Pancreas (tissue), 10 donors: ENCODE results near the gene FGFR3. TPM values are rescaled to one million over a fixed set of nuclear protein-coding genes. Genes with fewer than 3 reads are reported as not detected.

Source experiments
- ATAC-seq, 4 donors: fragments of 200-7000 bp; cut with Tn5 transposase; one replicate each; pipeline versions ENCODE4 v1.8.0 to v1.9.1; 2020; ENCODE audit warnings: mild to moderate bottlenecking in 4 of 4, moderate library complexity in 4 of 4
- DNase-seq, 6 donors: peaks; one replicate each; pipeline ENCODE4 v3.0.0-alpha.2; 2020
- FAIRE-seq: peaks from 2 replicates; lab custom pipeline; 2012; peaks lifted over from hg19 to GRCh38; lab: Jason Lieb, UNC
- H3K27ac ChIP-seq, 4 donors: fragments of 200-600 bp; sonication (generic); 1 replicate in 3 of 4; 2 replicates in 1 of 4; pipeline versions ENCODE4 v1.5.0 to v1.8.0; 2020
- H3K27me3 ChIP-seq, 4 donors: fragments of 200-600 bp; one replicate each; pipeline ENCODE4 v1.8.0; 2021
- H3K36me3 ChIP-seq, 3 donors: fragments of 200-600 bp; sonication (generic) in 1 of 3; one replicate each; pipeline versions ENCODE4 v1.5.0 to v1.8.0; 2020 to 2021
- H3K4me1 ChIP-seq, 3 donors: fragments of 200-600 bp; one replicate each; pipeline ENCODE4 v1.8.0; 2021
- H3K4me3 ChIP-seq, 4 donors: fragments of 200-600 bp; sonication (generic) in 2 of 4; one replicate each; pipeline versions ENCODE4 v1.5.0 to v1.8.0; 2020 to 2021
- H3K9me3 ChIP-seq, 4 donors: fragments of 200-600 bp; one replicate each; pipeline ENCODE4 v1.8.0; 2021
- WGBS, 2 donors: extraction: QIAGEN DNeasy Blood & Tissue Kit; methylation state at CpG; one replicate each; pipeline ENCODE4 v1.1.7; 2013; 5-methylcytosine and 5-hydroxymethylcytosine counted together
- intact Hi-C, 3 donors: fragments of 100-400 bp; cut with DNase I; formaldehyde crosslinking; loops; one replicate each; pipeline versions ENCODE4 v1.11.1 to v1.14.2; 2022
- polyA plus RNA-seq, 2 donors: library from polyadenylated mRNA; stranded (reverse); fragments of 200-250 nt; gene quantifications; one replicate each; pipeline ENCODE4 v1.2.3, GENCODE V29; 2013
- total RNA-seq, 6 donors: library from RNA; stranded (reverse); fragmentation: NEBNext Ultra II Directional in 4 of 6; extraction: Animal tissue kit (Norgen Biotek cat#: 25700) in 4 of 6; gene quantifications; one replicate each; pipeline versions ENCODE4 v1.2.1 to v1.2.4, GENCODE V29; 2021 to 2023
- TF ChIP-seq, protein P1 (sequence below), 4 donors: fragments of 200-600 bp; sonication (generic) in 3 of 4; IDR thresholded peaks; one replicate each; pipeline versions ENCODE4 v1.5.0 to v1.8.0; 2021; ENCODE audit warnings: antibody characterized with exemption in 4 of 4
- donor health status: healthy with polysubstance abuse.
- donor health status: DM: no; HTN: no; CAD: no; lungs with moderate emphysema.
- donor health status: DM: no; HTN: no; CAD: no.
- donor health status: control.
- donor health status: control.
- donor health status: Bipolar disorder and iron deficiency.
- donor health status: DM: yes; HTN: yes; CAD: no.
- donor health status: DM: no; HTN: no; CAD: no.
- donor health status: DM: no; HTN: no; CAD: no.
- donor health status: DM: yes; HTN: yes; CAD: no.

Gene FGFR3
- total and polyA plus RNA-seq, 8 donors = 40.4 to 300 (median 64.8) TPM

DNA sequence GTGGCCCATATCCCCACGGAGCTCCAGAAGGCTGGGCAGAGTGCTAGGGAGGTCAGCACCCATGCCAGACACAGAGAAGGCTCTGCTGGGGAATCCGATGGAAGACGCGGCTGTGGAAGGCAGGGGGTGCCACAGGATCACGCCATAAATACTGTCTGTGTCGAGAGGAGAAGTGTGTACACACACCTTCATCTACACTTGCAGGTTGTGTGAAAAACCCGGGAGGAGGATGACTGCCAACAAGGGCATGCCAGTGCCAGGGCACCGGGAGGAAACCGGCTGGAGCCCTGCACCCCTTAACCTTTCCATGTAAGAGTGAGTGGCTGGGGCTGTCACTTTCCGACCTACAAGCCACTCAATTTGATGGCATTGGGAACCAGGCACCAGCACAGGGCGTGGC is 31.7 kb downstream of the FGFR3 start:
- WGBS, 2 donors = 80 to 86% methylated on average over 11 of the region's 11 CpGs
- no peaks in the 10 kb centered on the region for H3K27me3 ChIP-seq
- H3K27ac ChIP-seq = no peak overlapping the region
- peaks cover 0 to 26% (median 8%) of the 10 kb centered on the region in 3 donors for H3K36me3 ChIP-seq
- H3K9me3 ChIP-seq = no peaks in the 10 kb centered on the region
- no peaks in the 10 kb centered on the region for H3K4me1 ChIP-seq
- ATAC-seq (no peak), DNase-seq (no peak), FAIRE-seq (no peak)
- TF ChIP-seq, protein P1, sequence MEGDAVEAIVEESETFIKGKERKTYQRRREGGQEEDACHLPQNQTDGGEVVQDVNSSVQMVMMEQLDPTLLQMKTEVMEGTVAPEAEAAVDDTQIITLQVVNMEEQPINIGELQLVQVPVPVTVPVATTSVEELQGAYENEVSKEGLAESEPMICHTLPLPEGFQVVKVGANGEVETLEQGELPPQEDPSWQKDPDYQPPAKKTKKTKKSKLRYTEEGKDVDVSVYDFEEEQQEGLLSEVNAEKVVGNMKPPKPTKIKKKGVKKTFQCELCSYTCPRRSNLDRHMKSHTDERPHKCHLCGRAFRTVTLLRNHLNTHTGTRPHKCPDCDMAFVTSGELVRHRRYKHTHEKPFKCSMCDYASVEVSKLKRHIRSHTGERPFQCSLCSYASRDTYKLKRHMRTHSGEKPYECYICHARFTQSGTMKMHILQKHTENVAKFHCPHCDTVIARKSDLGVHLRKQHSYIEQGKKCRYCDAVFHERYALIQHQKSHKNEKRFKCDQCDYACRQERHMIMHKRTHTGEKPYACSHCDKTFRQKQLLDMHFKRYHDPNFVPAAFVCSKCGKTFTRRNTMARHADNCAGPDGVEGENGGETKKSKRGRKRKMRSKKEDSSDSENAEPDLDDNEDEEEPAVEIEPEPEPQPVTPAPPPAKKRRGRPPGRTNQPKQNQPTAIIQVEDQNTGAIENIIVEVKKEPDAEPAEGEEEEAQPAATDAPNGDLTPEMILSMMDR (IDR thresholded peaks at IDR 0.05) = no peak
- no peak overlapping the region for H3K4me3 ChIP-seq
- intact Hi-C loops = no loop called here

- no peak for FAIRE-seq
- Histone ChIP-seq H3K4me3 (no peak overlapping the region), H3K27me3 (no peaks in the 10 kb centered on the region), H3K4me1 (no peaks in the 10 kb centered on the region), H3K27ac (no peak overlapping the region), H3K36me3 (peaks cover 0 to 26% (median 8%) of the 10 kb centered on the region in 3 donors), H3K9me3 (no peaks in the 10 kb centered on the region)
- 86 to 89% methylated on average over 18 to 19 of the region's 19 CpGs for WGBS, 2 donors
- no peak for DNase-seq
- TF ChIP-seq, protein P1 (IDR thresholded peaks at IDR 0.05) = no peak
- intact Hi-C loops = no loop called here
- ATAC-seq = no peak
These were observed 32.2 kb downstream of the FGFR3 start for GRCh38 chr4:1825326-1825725.

GRCh38 chr4:1826531-1827350 is 33.6 kb downstream of the FGFR3 start:
- ATAC-seq = no peak
- H3K36me3 ChIP-seq = peaks cover 0 to 38% (median 8%) of the 10 kb centered on the region in 3 donors
- no peak overlapping the region for H3K27ac ChIP-seq
- 91 to 95% methylated on average over 30 of the region's 30 CpGs for WGBS, 2 donors
- TF ChIP-seq, protein P1 (IDR thresholded peaks at IDR 0.05) = no peak
- H3K27me3 ChIP-seq = no peaks in the 10 kb centered on the region
- H3K9me3 ChIP-seq = no peaks in the 10 kb centered on the region
- no peak overlapping the region for H3K4me3 ChIP-seq
- intact Hi-C loops = no loop called here
- no peak for FAIRE-seq
- DNase-seq = no peak
- no peaks in the 10 kb centered on the region for H3K4me1 ChIP-seq

GRCh38 chr4:1830234-1830633 is 37.1 kb downstream of the FGFR3 start:
- H3K27ac ChIP-seq = no peak overlapping the region
- no peak for DNase-seq
- no peaks in the 10 kb centered on the region for H3K4me1 ChIP-seq
- H3K27me3 ChIP-seq = no peaks in the 10 kb centered on the region
- no peak for FAIRE-seq
- H3K4me3 ChIP-seq = no peak overlapping the region
- no peak for ATAC-seq
- intact Hi-C loops = no loop called here
- H3K9me3 ChIP-seq = no peaks in the 10 kb centered on the region
- 97 to 98% methylated on average over 3 of the region's 3 CpGs for WGBS, 2 donors
- TF ChIP-seq, protein P1 (IDR thresholded peaks at IDR 0.05) = no peak
- peaks cover 3 to 35% (median 11%) of the 10 kb centered on the region in 3 donors for H3K36me3 ChIP-seq

GRCh38 chr4:1830642-1831228 is 37.6 kb downstream of the FGFR3 start:
- TF ChIP-seq, protein P1 (IDR thresholded peaks at IDR 0.05) = no peak
- H3K27ac ChIP-seq = no peak overlapping the region
- intact Hi-C loops = no loop called here
- ATAC-seq = no peak
- H3K27me3 ChIP-seq = no peaks in the 10 kb centered on the region
- H3K4me1 ChIP-seq = no peaks in the 10 kb centered on the region
- H3K4me3 ChIP-seq = no peak overlapping the region
- no peak for FAIRE-seq
- no peak for DNase-seq
- H3K9me3 ChIP-seq = no peaks in the 10 kb centered on the region
- peaks cover 3 to 33% (median 11%) of the 10 kb centered on the region in 3 donors for H3K36me3 ChIP-seq
- 88 to 89% methylated on average over 8 of the region's 8 CpGs for WGBS, 2 donors
